Activated T-cell treated with anti-CD3 and anti-CD28 coated beads, Interleukin-2, amount 50 U/mL, for 72 hours (primary cell): ENCODE data around the gene CAMK2B. TPM values are rescaled to one million over a fixed set of nuclear protein-coding genes. Genes with fewer than 3 reads are reported as not detected.

Experiments used
- ATAC-seq, 2 donors: fragments of 150-1000 bp; cut with Tn5 transposase; replicated peaks in 1 of 2; 2 replicates each; pipeline ENCODE4 v1.10.0; 2021; ENCODE audit warnings: moderate library complexity in 2 of 2, mild to moderate bottlenecking in 1 of 2
- DNase-seq, 2 donors: peaks; one replicate each; pipeline ENCODE4 v3.0.0; 2021 to 2022; ENCODE audit warnings: mixed read lengths in 1 of 2
- H3K27ac Mint-ChIP-seq: one replicate; pipeline ENCODE4 v1.8.0; 2022; ENCODE audit warnings: mild to moderate bottlenecking, moderate library complexity, mixed read lengths
- H3K27me3 Mint-ChIP-seq: one replicate; pipeline ENCODE4 v1.8.0; 2022; ENCODE audit warnings: low read depth, mixed read lengths
- H3K36me3 Mint-ChIP-seq, 2 donors: one replicate each; pipeline ENCODE4 v1.8.0; 2022; ENCODE audit warnings: mixed read lengths in 2 of 2, mild to moderate bottlenecking in 1 of 2; ENCODE audit not compliant: insufficient read depth in 2 of 2
- H3K4me1 Mint-ChIP-seq: one replicate; pipeline ENCODE4 v1.8.0; 2022; ENCODE audit warnings: low read depth, mixed read lengths
- H3K4me3 Mint-ChIP-seq, 2 donors: one replicate each; pipeline ENCODE4 v1.8.0; 2022; ENCODE audit warnings: mild to moderate bottlenecking in 2 of 2, mixed read lengths in 2 of 2, moderate library complexity in 2 of 2
- H3K9me3 Mint-ChIP-seq, 2 donors: one replicate each; pipeline ENCODE4 v1.8.0; 2022; ENCODE audit warnings: mixed read lengths in 2 of 2
- total RNA-seq, 2 donors: library from RNA; stranded (reverse); gene quantifications; one replicate each; pipeline ENCODE4 v1.2.3, GENCODE V29; 2022

The CAMK2B gene
- total RNA-seq, 2 donors from 2014 or later, result 0.86 to 1.4 TPM

DNA sequence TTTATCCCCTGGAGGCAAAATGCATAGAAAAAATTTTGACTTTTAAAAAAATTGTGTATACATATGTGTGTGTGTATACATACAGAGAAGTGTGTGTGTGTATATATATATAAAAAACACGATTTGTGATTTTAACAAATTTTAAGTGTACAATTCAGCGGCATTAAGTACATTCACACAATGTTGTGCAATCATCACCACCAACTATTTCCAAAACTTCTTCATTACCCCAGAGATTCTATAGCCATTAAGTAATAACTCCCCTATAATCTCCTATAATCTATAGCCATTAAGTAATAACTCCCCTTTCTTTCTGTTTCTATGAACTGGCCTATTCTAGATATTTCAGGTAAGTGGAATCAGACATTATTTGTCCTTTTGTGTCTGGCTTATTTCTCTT, 20.7 kb upstream of the CAMK2B start:
- H3K27ac Mint-ChIP-seq, result no peak overlapping the region
- peaks cover 26% of the 10 kb centered on the region for H3K27me3 Mint-ChIP-seq
- H3K36me3 Mint-ChIP-seq, result peaks cover 0 to 3% of the 10 kb centered on the region in 2 donors
- no peak overlapping the region for H3K4me3 Mint-ChIP-seq
- no peaks in the 10 kb centered on the region for H3K4me1 Mint-ChIP-seq
- DNase-seq (no peak), ATAC-seq (no peak)
- H3K9me3 Mint-ChIP-seq, result no peaks in the 10 kb centered on the region

DNA sequence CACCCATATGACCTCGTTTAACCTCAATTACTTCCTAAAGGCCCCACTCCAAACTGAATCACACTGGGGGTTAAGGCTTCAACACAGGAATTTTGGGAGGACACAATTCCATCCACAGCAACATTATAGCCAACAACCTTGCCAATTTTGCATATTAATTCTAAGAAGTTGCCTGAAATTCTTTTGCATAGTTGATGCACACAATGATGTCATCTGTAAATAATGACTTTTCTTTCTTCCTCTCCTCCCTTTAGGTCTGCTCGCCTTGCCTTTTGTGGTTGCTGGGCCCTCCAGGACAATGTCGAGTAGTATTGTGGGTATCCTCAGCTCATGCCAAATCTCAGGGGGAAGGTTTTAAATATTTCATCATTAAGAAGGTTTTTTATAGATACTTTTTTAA, 16.0 kb upstream of the CAMK2B start:
- Mint-ChIP-seq H3K4me3 (no peak overlapping the region), H3K36me3 (peaks cover 0 to 3% of the 10 kb centered on the region in 2 donors), H3K9me3 (peaks cover 6 to 9% of the 10 kb centered on the region in 2 donors), H3K4me1 (no peaks in the 10 kb centered on the region), H3K27me3 (peaks cover 18% of the 10 kb centered on the region), H3K27ac (no peak overlapping the region)
- ATAC-seq (no peak), DNase-seq (no peak)

DNA sequence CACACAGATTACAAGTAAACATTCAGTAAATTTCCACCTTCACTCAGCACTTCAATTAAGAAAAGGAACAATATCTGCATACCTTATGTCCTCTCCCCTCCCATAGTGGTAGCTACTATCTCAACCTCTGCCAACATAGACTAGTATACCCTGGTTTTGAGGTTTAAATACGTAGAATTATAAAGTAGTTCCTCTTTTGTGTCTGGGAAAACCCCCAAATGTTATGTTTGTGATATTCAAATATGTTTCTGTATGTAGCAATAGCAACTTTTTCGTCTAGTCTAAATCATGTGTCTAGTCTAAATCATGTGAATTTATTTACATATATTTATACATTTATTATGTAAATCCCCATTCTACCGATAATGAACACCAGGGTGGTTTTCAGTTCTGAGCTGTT, 13.2 kb upstream of the CAMK2B start:
- Mint-ChIP-seq H3K4me3 (no peak overlapping the region), H3K36me3 (peaks cover 3 to 6% of the 10 kb centered on the region in 2 donors), H3K27me3 (peaks cover 17% of the 10 kb centered on the region), H3K9me3 (peaks cover 11 to 13% of the 10 kb centered on the region in 2 donors), H3K4me1 (no peaks in the 10 kb centered on the region), H3K27ac (no peak overlapping the region)
- no peak for ATAC-seq
- no peak for DNase-seq

DNA sequence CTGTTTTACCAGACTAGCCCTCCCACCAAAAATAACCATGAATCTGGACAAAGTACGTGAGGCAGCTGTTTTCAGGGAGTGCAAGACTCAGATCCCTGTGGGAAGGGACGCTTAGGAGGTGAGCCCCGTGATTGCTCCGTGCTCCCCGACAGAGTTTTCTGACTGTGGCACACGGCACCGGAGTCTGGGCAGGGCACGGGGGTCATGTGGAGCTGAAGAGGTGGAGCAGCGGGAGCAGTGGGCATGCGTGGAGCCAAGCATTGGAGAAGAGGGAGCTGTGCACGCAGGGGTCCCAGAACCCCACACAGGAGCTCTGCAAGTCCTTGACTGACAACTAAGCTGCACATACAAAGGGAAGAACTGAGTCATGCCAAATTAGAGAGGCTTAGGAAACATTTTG, 11.1 kb upstream of the CAMK2B start:
- ATAC-seq (no peak), DNase-seq (no peak)
- no peaks in the 10 kb centered on the region for H3K4me1 Mint-ChIP-seq
- peaks cover 3 to 6% of the 10 kb centered on the region in 2 donors for H3K36me3 Mint-ChIP-seq
- peaks cover 17% of the 10 kb centered on the region for H3K27me3 Mint-ChIP-seq
- H3K4me3 Mint-ChIP-seq, result no peak overlapping the region
- H3K27ac Mint-ChIP-seq, result no peak overlapping the region
- H3K9me3 Mint-ChIP-seq, result peaks cover 11 to 13% of the 10 kb centered on the region in 2 donors

DNA sequence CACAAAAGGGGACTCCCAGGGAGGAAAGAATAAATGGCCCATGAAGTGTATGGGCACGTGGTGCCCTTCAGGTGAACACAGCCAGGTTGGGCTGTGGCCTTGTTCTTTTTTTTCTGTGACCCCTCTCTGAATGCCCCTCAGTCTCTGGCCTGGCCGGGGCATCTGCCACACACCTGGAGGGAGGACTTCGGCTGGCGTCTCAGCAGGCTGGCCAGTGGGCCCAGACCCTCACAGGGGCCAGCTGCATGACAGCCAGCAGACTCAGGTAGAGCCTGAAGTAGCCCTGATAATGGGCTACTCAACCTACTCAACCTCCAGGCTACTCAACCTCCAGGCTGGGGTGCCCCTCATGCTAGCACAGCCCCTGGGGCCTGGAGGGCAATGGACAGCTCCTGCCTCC, 9.8 kb upstream of the CAMK2B start:
- H3K9me3 Mint-ChIP-seq, result peaks cover 11% of the 10 kb centered on the region in 2 donors
- ATAC-seq (no peak), DNase-seq (no peak)
- H3K4me1 Mint-ChIP-seq, result no peaks in the 10 kb centered on the region
- H3K27me3 Mint-ChIP-seq, result peaks cover 17% of the 10 kb centered on the region
- no peak overlapping the region for H3K4me3 Mint-ChIP-seq
- H3K27ac Mint-ChIP-seq, result no peak overlapping the region
- H3K36me3 Mint-ChIP-seq, result peaks cover 3 to 6% of the 10 kb centered on the region in 2 donors

DNA sequence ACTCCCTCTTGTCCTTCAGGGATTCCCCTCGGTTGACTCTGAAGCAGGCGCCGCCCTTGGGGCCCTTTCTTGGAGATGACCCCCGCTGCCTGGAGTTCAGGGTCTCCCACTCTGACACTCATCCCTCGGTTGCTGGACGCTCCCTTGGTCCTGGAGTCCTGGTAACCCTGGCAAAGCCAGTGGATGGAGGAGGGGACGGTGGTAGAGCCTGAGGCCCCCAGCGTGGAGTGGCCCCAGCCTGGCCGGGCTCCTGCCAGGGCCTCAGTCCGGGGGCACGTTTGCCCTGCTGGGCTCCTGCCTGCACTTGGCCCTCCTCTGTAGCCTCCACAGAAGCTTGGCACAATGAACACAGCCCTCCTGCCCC, 9.3 kb upstream of the CAMK2B start:
- peaks cover 11% of the 10 kb centered on the region in 2 donors for H3K9me3 Mint-ChIP-seq
- H3K4me1 Mint-ChIP-seq, result no peaks in the 10 kb centered on the region
- peaks cover 17% of the 10 kb centered on the region for H3K27me3 Mint-ChIP-seq
- no peak overlapping the region for H3K4me3 Mint-ChIP-seq
- DNase-seq, result no peak
- H3K36me3 Mint-ChIP-seq, result peaks cover 3 to 6% of the 10 kb centered on the region in 2 donors
- no peak for ATAC-seq
- H3K27ac Mint-ChIP-seq, result no peak overlapping the region

DNA sequence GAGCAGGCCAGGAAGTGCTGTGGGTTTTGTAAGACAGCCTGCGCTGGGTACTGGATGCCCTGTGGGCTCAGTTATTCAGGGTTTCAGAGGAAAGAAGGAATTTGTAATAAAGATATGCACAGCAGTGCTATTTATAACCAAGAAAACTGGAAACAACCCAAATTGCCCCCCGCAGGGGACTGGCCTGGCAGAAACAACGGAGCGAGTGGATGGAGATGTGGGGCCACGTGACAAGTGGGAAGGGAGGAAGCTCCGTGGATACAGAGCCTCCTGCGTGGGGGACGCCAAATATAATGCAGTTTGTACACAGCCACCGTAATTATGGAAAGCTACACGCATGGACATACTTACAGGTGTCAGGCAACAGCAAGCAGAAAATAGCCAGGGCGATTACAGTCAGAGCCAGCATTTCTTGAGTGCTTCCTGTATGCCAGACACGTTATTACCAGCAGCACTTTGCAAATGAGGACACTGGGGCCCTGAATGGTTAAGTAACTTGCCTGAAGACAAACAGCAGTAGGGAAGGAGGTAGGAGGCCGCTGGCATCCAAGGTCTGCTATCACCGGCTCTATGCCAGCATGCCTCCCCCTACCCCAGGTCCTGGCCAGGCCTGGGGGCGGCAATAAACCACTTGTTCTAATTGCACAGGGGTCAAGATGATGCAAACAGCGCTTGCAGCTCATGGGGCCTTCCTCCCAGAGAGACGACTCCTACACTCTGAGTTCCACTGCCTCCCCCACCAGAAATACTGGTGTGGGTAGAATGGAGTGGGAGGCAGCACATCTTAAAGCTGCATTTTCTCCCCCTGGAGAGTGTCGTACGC, 8.7 kb upstream of the CAMK2B start:
- ATAC-seq (no peak), DNase-seq (no peak)
- Mint-ChIP-seq H3K36me3 (peaks cover 3 to 6% of the 10 kb centered on the region in 2 donors), H3K27me3 (peaks cover 17% of the 10 kb centered on the region), H3K9me3 (peaks cover 11% of the 10 kb centered on the region in 2 donors), H3K4me1 (no peaks in the 10 kb centered on the region), H3K4me3 (no peak overlapping the region), H3K27ac (no peak overlapping the region)

DNA sequence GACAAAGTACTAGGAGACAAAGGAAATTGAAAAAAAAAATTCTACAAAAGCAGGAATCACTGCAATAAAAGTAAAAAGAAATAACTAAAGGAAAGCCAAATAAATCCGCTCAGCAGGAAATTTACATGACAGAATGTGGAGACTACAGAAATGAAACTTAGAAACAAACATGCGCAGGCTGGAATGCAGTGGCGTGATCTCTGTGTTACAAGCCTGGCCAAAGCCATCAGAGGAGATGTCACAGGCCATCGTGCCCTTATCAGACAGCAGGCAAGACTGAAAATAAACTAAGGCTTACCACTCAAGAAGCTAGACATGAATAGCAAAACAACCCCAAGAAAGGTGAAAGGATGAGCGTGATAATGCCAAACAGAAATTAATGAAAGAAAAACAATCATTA, 6.3 kb upstream of the CAMK2B start:
- Mint-ChIP-seq H3K27me3 (peaks cover 16% of the 10 kb centered on the region), H3K36me3 (peaks cover 3 to 6% of the 10 kb centered on the region in 2 donors), H3K27ac (no peak overlapping the region), H3K9me3 (peaks cover 7 to 9% of the 10 kb centered on the region in 2 donors), H3K4me3 (no peak overlapping the region), H3K4me1 (no peaks in the 10 kb centered on the region)
- no peak for ATAC-seq
- no peak for DNase-seq

DNA sequence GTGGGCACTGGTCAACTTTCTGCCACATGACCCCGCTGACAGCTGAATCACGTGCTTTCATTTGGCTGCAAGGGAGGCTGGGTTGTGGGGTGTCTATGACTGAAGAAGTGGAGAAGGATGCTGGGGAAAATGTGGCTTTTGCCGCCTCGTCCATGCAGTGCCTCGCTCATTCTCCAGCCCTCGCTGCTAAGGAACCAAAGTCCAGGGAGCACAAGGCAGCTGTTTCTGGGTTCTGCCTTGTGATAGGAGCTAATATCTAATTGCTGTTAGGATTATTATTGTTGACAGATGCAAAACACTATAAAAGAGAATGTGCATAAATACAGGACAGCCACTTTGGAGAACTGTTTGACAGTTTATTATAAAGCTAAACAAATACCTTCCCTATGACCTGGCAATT, 4.9 kb upstream of the CAMK2B start:
- Mint-ChIP-seq H3K27ac (no peak overlapping the region), H3K4me3 (no peak overlapping the region), H3K36me3 (peaks cover 2 to 3% of the 10 kb centered on the region in 2 donors), H3K9me3 (peaks cover 3 to 4% of the 10 kb centered on the region in 2 donors), H3K4me1 (peaks cover 5% of the 10 kb centered on the region), H3K27me3 (peaks cover 21% of the 10 kb centered on the region)
- DNase-seq (no peak), ATAC-seq (no peak)

DNA sequence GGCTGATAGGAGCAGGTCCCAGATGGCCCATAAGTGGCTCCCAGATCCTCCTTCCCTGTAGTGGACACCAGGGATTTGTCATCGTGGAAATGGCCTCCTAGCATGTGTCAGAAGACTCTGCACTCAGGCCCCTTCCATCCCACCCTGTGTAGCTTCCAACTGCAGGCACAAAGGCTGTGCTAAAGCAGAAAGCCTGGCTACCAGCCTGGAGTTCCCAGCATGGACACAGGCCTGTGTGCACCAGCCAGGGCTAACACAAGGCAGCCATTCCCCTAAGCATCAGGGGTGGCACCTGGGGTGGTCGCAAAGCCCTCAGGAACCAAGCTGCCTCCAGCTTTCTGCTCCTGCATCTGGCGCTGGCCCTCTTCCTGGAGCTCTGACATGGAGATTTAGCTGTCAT, 4.5 kb upstream of the CAMK2B start:
- H3K4me3 Mint-ChIP-seq, result no peak overlapping the region
- ATAC-seq, result no peak
- no peak for DNase-seq

DNA sequence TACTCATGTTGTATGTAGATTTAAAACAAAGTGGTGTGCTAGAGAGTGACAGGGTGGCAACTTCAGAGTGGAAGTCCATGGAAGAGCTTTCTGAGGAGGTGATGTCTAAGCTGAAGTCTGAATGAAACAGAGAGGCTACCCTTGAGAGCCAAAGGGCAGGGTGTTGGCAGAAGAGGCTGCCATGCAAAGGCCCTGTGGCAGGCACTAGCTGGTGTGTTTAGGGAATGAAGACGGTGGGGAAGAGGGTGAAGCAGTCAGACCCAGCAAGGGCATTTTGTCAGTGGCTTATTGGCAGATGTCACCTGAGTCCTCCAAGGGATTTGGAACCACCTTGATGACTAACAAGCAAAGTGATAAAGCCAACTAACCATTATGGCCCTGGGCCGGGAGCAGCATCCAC, 3.7 kb upstream of the CAMK2B start:
- H3K4me1 Mint-ChIP-seq, result peaks cover 10% of the 10 kb centered on the region
- peaks cover 2 to 3% of the 10 kb centered on the region in 2 donors for H3K36me3 Mint-ChIP-seq
- H3K27ac Mint-ChIP-seq, result no peak overlapping the region
- no peak for DNase-seq
- no peak for ATAC-seq
- peaks cover 3 to 4% of the 10 kb centered on the region in 2 donors for H3K9me3 Mint-ChIP-seq
- peaks cover 27% of the 10 kb centered on the region for H3K27me3 Mint-ChIP-seq
- no peak overlapping the region for H3K4me3 Mint-ChIP-seq

More for the DNA sequence above, 4.5 kb upstream of the CAMK2B start:
- H3K27me3 Mint-ChIP-seq, result peaks cover 21% of the 10 kb centered on the region
- peaks cover 2 to 3% of the 10 kb centered on the region in 2 donors for H3K36me3 Mint-ChIP-seq
- peaks cover 5% of the 10 kb centered on the region for H3K4me1 Mint-ChIP-seq
- H3K9me3 Mint-ChIP-seq, result peaks cover 3 to 4% of the 10 kb centered on the region in 2 donors
- no peak overlapping the region for H3K27ac Mint-ChIP-seq

DNA sequence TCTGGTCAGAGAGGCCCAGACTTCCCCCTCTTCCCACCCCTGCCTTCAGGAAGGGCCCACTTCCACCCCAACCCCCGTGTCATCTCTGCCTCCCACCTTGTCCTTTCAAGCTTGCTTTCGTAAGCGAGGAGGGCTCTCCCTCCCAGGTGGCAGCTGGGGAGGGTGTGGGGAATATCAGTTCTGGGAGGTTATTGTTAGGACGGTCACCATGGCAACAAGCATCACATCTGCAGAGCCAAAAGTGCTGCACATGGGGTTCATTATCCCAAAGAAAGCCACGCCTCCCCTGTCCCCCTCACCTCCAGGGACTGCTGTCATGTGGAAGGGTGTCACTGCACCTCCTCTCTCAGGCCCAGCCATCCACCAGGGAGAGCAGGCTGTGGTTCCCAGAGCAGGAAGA, 2.6 kb upstream of the CAMK2B start:
- ATAC-seq (no peak), DNase-seq (no peak)
- Mint-ChIP-seq H3K27me3 (peaks cover 38% of the 10 kb centered on the region), H3K4me3 (no peak overlapping the region), H3K9me3 (peaks cover 3 to 4% of the 10 kb centered on the region in 2 donors), H3K4me1 (peaks cover 11% of the 10 kb centered on the region), H3K36me3 (peaks cover 2 to 3% of the 10 kb centered on the region in 2 donors), H3K27ac (no peak overlapping the region)

DNA sequence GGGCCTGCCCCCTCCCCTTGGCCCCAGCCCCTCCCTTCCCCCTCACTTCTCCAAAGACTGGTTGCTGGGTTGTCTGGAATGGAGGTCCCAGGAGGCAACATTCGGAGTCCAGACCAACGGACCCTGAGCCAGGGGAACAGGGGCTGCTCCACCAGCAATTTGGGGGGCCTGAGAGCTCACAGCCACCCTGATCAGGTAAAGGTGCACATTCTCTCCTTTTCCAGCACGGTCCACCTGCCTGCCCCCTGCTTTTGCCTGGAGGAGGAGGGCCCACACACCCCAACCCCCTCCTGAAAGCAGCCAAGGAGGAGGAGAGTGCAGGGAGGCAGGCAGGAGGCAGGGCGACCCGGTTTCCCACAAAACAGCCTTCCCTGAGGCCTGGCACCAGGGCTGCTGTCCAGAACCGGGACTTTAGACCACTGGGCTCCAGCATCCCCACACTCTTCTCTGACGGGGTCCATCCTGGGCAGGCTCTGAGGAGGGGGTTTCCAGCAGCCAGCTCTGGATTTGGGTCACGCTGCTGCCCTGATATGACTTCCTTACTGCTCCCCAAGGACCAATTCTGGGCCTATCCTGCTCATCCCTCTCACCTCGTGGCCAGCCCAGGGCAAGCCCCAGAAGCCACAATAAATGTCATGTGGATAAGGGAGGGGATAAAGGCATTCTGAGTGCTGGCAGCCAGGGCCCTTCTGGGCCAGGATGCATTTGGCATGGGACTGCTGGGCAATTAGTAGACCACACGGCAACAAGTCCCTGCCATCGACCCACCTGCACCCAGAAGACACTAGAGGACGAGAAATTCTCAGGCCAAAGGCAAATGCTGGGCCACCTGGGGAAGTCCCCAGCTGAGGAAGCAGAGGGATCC, 1.1 kb upstream of the CAMK2B start:
- DNase-seq (no peak), ATAC-seq (no peak)
- Mint-ChIP-seq H3K27me3 (peaks cover 40% of the 10 kb centered on the region), H3K36me3 (peaks cover 2 to 3% of the 10 kb centered on the region in 2 donors), H3K4me3 (peak overlapping the region in 1 of 2 donors; percentile 90), H3K4me1 (peaks cover 11% of the 10 kb centered on the region), H3K9me3 (peaks cover 3 to 4% of the 10 kb centered on the region in 2 donors), H3K27ac (no peak overlapping the region)
